Measurements from ENCODE around the gene UBE2U.

- TF ChIP-seq CTCF (IDR thresholded peaks at IDR 0.05; ENCODE audit: insufficient read depth, low read length, poor library complexity, severe bottlenecking) (no peak), EZH2phosphoT487 (conservative IDR thresholded peaks at IDR 0.05; ENCODE audit: low read length) (no peak)
Observed at GRCh38 chr1:64308866-64309265, 105.4 kb downstream of the UBE2U start.
